ENCODE data around the gene ZBTB33. TPM values are rescaled to one million over a fixed set of nuclear protein-coding genes. Genes with fewer than 3 reads are reported as not detected.

The ZBTB33 gene
- total RNA-seq, 2 donors from 2014 or later = 20.5 to 21.3 TPM

DNA sequence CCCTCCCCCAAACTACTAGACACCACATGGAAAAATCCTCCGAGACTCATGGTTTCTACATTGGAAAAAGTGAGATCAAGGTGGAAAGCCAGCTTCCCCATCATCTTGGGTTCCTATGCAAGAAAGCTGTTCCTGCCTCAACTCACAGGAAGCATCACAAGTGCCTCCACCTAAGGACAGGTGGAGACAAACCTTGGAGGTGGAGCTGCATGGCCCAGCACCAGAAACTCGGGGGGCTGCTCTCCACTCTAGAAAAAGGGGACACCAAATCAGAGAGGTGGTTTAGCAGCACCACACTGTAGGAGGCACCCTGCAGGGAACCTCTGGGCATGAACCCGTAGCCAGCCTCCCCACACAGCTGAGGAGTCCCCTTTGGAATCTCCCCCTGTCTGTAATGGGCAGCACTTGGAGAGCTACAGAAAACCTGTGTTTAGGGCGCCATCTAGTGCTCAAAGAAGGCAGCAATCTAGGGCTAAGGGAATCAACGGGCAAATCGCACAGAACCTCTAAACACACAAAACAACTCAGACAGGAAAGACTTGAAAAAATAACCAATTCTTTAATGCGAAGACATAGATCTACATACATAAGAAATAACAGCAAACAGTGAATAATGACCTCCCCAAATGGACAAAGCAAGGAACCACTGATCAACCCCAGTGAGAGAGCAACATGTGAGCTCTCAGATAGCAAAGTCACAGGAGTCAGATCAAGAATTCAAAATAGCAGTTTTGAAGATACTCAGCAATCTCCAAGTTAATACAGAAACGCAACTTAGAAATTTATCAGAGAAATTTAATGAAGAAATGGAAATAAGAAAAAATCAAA lies 37.0 kb upstream of the ZBTB33 start:
- Histone ChIP-seq H3K4me3 (no peak overlapping the region), H3K9me3 (no peaks in the 10 kb centered on the region), H3K27me3 (replicated peaks; ENCODE audit: insufficient read depth) (no peaks in the 10 kb centered on the region), H3K4me1 (replicated peaks) (no peaks in the 10 kb centered on the region), H3K36me3 (no peaks in the 10 kb centered on the region), H3K27ac (no peak overlapping the region)
- WGBS = 22% methylated on average over 6 of the region's 8 CpGs
- TF ChIP-seq POLR2AphosphoS5 (IDR thresholded peaks at IDR 0.05) (no peak), POLR2A (IDR thresholded peaks at IDR 0.05) (no peak)
- TF ChIP-seq, protein P1, sequence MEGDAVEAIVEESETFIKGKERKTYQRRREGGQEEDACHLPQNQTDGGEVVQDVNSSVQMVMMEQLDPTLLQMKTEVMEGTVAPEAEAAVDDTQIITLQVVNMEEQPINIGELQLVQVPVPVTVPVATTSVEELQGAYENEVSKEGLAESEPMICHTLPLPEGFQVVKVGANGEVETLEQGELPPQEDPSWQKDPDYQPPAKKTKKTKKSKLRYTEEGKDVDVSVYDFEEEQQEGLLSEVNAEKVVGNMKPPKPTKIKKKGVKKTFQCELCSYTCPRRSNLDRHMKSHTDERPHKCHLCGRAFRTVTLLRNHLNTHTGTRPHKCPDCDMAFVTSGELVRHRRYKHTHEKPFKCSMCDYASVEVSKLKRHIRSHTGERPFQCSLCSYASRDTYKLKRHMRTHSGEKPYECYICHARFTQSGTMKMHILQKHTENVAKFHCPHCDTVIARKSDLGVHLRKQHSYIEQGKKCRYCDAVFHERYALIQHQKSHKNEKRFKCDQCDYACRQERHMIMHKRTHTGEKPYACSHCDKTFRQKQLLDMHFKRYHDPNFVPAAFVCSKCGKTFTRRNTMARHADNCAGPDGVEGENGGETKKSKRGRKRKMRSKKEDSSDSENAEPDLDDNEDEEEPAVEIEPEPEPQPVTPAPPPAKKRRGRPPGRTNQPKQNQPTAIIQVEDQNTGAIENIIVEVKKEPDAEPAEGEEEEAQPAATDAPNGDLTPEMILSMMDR (IDR thresholded peaks at IDR 0.05) = peak in 3 of 4 experiments; percentile 37 to 50 (median 41)
- intact Hi-C loops (cut with DNase I) = loop anchor here (10.0 kb wide), 2 partner anchors 69 to 119 kb away; no protein-coding TSS in a partner anchor
- peak; percentile 15 for DNase-seq (ENCODE audit: low spot score)

DNA sequence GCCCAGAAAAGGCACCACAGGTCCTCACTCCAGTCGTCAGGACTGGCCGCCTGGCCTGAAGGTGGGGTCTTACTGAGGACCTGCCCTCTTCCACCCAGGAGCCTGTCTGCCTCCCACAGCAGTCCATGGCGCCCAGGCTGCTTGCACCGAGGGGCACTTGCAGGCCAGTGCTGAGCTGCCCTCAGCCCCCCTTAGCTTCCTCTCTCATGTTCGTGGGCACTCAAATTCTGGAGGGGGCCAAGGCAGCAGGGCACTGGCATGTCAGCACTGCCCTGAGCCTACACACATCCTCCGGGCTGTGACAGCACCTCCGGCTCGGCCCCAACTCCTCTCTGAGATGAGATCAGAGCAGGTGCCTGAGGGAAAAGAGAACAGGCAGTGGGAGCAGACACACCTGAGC lies 27.2 kb upstream of the ZBTB33 start:
- TF ChIP-seq, protein P1 (IDR thresholded peaks at IDR 0.05) = no peak
- TF ChIP-seq POLR2AphosphoS5 (IDR thresholded peaks at IDR 0.05) (no peak), POLR2A (IDR thresholded peaks at IDR 0.05) (no peak)
- Histone ChIP-seq H3K36me3 (no peaks in the 10 kb centered on the region), H3K9me3 (no peaks in the 10 kb centered on the region), H3K27ac (no peak overlapping the region), H3K4me3 (no peak overlapping the region), H3K27me3 (replicated peaks; ENCODE audit: insufficient read depth) (no peaks in the 10 kb centered on the region), H3K4me1 (replicated peaks) (no peaks in the 10 kb centered on the region)
- intact Hi-C loops (cut with DNase I) = no loop called here
- WGBS = 80% methylated on average over 4 of the region's 8 CpGs
- no peak for DNase-seq (ENCODE audit: low spot score)

GRCh38 chrX:120224388-120224787 lies 26.2 kb upstream of the ZBTB33 start:
- no peak overlapping the region for H3K27ac ChIP-seq
- no peak for DNase-seq (ENCODE audit: low spot score)
- H3K4me1 ChIP-seq (replicated peaks) = no peaks in the 10 kb centered on the region
- H3K4me3 ChIP-seq = no peak overlapping the region
- no peaks in the 10 kb centered on the region for H3K36me3 ChIP-seq
- no peaks in the 10 kb centered on the region for H3K27me3 ChIP-seq (replicated peaks; ENCODE audit: insufficient read depth)
- WGBS = 97% methylated on average over 4 of the region's 4 CpGs
- TF ChIP-seq POLR2A (IDR thresholded peaks at IDR 0.05) (no peak), POLR2AphosphoS5 (IDR thresholded peaks at IDR 0.05) (no peak)
- TF ChIP-seq, protein P1 (IDR thresholded peaks at IDR 0.05) = no peak
- H3K9me3 ChIP-seq = no peaks in the 10 kb centered on the region
- intact Hi-C loops (cut with DNase I) = no loop called here

DNA sequence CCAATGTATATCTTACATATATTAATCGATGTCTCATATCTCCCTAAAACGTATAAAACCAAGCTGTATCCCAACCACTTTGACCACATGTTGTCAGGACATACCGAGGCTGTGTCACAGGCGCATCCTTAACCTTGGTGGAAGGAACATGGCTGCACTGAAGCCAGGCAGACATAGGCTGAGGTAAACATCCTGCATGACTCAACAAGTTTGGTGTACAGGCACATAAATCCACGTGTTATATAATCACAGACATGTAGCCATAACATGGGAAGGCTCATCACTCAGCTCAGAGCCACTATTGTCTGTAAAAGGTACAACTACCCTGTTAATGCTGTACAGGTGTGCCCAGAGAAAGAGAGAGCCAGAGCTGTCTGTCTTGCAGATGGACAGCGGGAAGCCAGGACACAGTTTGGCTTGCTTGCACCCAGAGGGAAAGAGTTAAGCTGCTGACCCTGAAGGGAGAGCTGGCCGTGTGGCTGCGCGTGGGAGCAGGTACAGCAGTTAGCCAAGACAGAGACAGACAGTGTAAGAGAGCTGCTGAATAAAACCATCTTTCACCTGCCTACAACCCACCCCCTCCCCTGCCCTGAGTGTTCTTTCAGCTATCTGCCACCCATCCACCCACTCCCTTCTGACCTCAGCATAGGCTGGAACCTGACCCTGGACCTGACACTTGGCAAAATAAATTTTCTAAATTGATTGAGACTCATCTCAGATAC lies 22.3 kb upstream of the ZBTB33 start:
- H3K4me3 ChIP-seq = no peak overlapping the region
- H3K4me1 ChIP-seq (replicated peaks) = no peaks in the 10 kb centered on the region
- intact Hi-C loops (cut with DNase I) = no loop called here
- H3K9me3 ChIP-seq = no peaks in the 10 kb centered on the region
- TF ChIP-seq, protein P1 (IDR thresholded peaks at IDR 0.05) = no peak
- TF ChIP-seq POLR2AphosphoS5 (IDR thresholded peaks at IDR 0.05) (no peak), POLR2A (IDR thresholded peaks at IDR 0.05) (no peak)
- H3K36me3 ChIP-seq = no peaks in the 10 kb centered on the region
- no peak overlapping the region for H3K27ac ChIP-seq
- 77% methylated on average over 9 of the region's 9 CpGs for WGBS
- H3K27me3 ChIP-seq (replicated peaks; ENCODE audit: insufficient read depth) = no peaks in the 10 kb centered on the region
- no peak for DNase-seq (ENCODE audit: low spot score)
